ENCODE data around the gene EXO5. TPM values are rescaled to one million over a fixed set of nuclear protein-coding genes. Genes with fewer than 3 reads are reported as not detected.

The EXO5 gene
- total RNA-seq, 1 donor from 2014 or later = 16.4 TPM

DNA sequence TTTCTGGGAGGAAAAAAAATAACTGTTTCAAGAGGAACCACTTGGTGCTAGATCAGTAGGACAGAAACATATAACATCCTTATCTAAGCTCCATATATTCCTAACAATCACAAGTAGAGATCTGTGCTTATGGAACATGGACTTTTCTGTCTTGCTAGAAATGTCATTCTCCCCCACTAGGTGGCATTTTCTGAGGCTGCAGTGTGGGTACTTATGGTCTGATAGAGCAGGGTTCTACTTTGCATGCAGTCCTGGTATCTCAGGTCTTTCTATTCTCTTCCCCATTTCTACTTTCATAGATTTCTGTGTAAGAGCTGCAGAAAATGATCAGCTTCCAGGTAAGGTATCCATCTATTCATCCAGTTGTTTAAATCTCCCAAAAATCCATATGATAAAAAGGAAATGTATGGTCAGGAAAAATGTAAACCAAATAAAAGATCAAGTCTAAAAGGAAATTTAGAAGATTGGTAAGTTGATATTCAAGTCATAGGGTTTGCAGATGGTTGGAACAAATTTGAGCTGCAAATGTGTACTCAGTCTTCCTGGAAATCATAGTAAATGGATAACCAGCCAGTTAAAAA lies 24.4 kb downstream of the EXO5 start:
- peaks cover 19% of the 10 kb centered on the region for H3K4me1 Mint-ChIP-seq (ENCODE audit: low read depth)
- no peak for DNase-seq (ENCODE audit: low spot score, unreplicated experiment)
- H3K4me3 Mint-ChIP-seq (ENCODE audit: low read depth) = peak overlapping the region; percentile 32
- peaks cover 3% of the 10 kb centered on the region for H3K27me3 Mint-ChIP-seq
- peaks cover 4% of the 10 kb centered on the region for H3K36me3 Mint-ChIP-seq (ENCODE audit: insufficient read depth)
- TF ChIP-seq, protein P1, sequence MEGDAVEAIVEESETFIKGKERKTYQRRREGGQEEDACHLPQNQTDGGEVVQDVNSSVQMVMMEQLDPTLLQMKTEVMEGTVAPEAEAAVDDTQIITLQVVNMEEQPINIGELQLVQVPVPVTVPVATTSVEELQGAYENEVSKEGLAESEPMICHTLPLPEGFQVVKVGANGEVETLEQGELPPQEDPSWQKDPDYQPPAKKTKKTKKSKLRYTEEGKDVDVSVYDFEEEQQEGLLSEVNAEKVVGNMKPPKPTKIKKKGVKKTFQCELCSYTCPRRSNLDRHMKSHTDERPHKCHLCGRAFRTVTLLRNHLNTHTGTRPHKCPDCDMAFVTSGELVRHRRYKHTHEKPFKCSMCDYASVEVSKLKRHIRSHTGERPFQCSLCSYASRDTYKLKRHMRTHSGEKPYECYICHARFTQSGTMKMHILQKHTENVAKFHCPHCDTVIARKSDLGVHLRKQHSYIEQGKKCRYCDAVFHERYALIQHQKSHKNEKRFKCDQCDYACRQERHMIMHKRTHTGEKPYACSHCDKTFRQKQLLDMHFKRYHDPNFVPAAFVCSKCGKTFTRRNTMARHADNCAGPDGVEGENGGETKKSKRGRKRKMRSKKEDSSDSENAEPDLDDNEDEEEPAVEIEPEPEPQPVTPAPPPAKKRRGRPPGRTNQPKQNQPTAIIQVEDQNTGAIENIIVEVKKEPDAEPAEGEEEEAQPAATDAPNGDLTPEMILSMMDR (IDR thresholded peaks at IDR 0.05; ENCODE audit: unreplicated experiment) = peak; percentile 66
- no peak overlapping the region for H3K27ac Mint-ChIP-seq
- peaks cover 6% of the 10 kb centered on the region for H3K9me3 Mint-ChIP-seq (ENCODE audit: low read depth)

DNA sequence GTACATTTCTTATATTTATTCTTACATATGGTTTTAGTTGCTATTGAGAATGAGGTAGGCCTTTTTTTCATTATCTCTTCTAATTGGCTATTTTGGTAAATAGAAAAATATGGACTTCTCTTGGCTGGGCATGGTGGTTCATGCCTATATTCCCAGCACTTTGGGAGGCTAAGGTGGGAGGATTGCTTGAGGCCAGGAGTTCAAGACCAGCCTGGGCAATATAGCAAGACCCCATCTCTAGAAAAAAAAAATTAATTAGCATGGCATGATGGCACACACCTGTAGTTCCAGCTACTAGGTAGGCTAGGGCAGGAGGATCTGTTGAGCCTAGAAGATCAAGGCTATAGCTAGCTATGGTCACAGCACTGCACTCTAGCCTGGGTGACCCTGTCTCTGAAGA lies 26.0 kb downstream of the EXO5 start:
- peaks cover 3% of the 10 kb centered on the region for H3K27me3 Mint-ChIP-seq
- H3K4me1 Mint-ChIP-seq (ENCODE audit: low read depth) = peaks cover 19% of the 10 kb centered on the region
- H3K4me3 Mint-ChIP-seq (ENCODE audit: low read depth) = no peak overlapping the region
- DNase-seq (ENCODE audit: low spot score, unreplicated experiment) = no peak
- H3K36me3 Mint-ChIP-seq (ENCODE audit: insufficient read depth) = peaks cover 4% of the 10 kb centered on the region
- H3K9me3 Mint-ChIP-seq (ENCODE audit: low read depth) = peaks cover 6% of the 10 kb centered on the region
- TF ChIP-seq, protein P1 (IDR thresholded peaks at IDR 0.05; ENCODE audit: unreplicated experiment) = no peak
- H3K27ac Mint-ChIP-seq = no peak overlapping the region

DNA sequence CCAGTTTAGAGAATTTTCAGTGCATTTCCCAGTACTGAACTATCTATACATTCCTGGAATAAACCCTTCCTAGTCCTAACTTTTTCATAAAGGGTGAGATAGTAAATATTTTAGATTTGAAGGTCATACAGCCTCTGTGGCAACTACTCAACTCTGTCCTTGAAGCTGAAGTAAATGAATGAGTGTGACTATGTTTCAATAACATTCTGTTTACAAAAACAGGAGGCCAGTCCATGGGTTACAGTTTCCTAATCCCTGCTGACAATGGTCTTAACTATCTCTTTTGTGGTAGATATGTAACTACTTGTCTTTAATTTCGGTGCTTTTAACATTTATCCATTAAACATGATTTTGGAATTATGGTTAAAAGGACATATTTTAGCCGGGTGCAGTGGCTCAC lies 27.2 kb downstream of the EXO5 start:
- DNase-seq (ENCODE audit: low spot score, unreplicated experiment) = no peak
- Mint-ChIP-seq H3K9me3 (ENCODE audit: low read depth) (peaks cover 6% of the 10 kb centered on the region), H3K27ac (no peak overlapping the region), H3K4me3 (ENCODE audit: low read depth) (no peak overlapping the region), H3K4me1 (ENCODE audit: low read depth) (peaks cover 19% of the 10 kb centered on the region), H3K36me3 (ENCODE audit: insufficient read depth) (peaks cover 4% of the 10 kb centered on the region), H3K27me3 (no peaks in the 10 kb centered on the region)
- TF ChIP-seq, protein P1 (IDR thresholded peaks at IDR 0.05; ENCODE audit: unreplicated experiment) = no peak

DNA sequence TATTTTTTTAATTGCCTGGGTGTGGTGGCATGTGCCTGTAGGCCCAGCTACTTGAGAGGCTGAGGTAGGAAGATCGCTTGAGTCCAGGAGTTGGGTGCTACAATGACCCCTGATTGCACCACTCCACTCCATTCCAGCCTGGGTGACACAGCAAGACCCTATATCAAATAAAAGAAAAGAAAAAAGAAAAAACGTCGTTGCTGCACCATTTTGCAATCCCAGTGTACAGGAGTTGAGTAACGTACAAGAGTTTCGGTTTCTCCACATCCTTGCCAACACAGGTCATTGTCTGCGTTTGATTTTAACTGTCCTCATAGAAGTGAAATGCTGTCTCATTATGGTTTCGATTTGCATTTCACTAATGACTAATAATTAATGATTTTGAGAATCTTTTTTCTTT lies 30.8 kb downstream of the EXO5 start:
- TF ChIP-seq, protein P1 (IDR thresholded peaks at IDR 0.05; ENCODE audit: unreplicated experiment) = no peak
- peaks cover 20% of the 10 kb centered on the region for H3K36me3 Mint-ChIP-seq (ENCODE audit: insufficient read depth)
- H3K9me3 Mint-ChIP-seq (ENCODE audit: low read depth) = peaks cover 5% of the 10 kb centered on the region
- H3K4me3 Mint-ChIP-seq (ENCODE audit: low read depth) = no peak overlapping the region
- no peak overlapping the region for H3K27ac Mint-ChIP-seq
- DNase-seq (ENCODE audit: low spot score, unreplicated experiment) = no peak
- no peaks in the 10 kb centered on the region for H3K4me1 Mint-ChIP-seq (ENCODE audit: low read depth)
- no peaks in the 10 kb centered on the region for H3K27me3 Mint-ChIP-seq

DNA sequence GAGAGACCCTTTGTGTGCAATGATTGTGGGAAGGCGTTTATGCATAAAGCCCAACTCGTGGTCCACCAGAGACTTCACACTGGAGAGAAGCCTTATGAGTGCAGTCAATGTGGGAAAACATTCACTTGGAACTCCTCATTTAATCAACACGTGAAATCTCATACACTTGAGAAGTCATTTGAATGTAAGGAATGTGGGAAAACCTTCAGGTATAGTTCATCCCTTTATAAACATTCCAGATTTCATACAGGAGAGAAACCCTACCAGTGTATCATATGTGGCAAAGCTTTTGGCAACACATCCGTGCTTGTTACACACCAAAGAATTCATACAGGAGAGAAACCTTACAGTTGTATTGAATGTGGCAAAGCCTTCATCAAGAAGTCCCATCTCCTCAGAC lies 38.4 kb downstream of the EXO5 start:
- Mint-ChIP-seq H3K4me3 (ENCODE audit: low read depth) (no peak overlapping the region), H3K36me3 (ENCODE audit: insufficient read depth) (peaks cover 45% of the 10 kb centered on the region), H3K27ac (no peak overlapping the region)

More for the DNA sequence above, 38.4 kb downstream of the EXO5 start:
- TF ChIP-seq, protein P1 (IDR thresholded peaks at IDR 0.05; ENCODE audit: unreplicated experiment) = no peak
- peaks cover 24% of the 10 kb centered on the region for H3K9me3 Mint-ChIP-seq (ENCODE audit: low read depth)
- no peaks in the 10 kb centered on the region for H3K4me1 Mint-ChIP-seq (ENCODE audit: low read depth)
- DNase-seq (ENCODE audit: low spot score, unreplicated experiment) = no peak
- H3K27me3 Mint-ChIP-seq = no peaks in the 10 kb centered on the region

Measured in progenitor cell of endocrine pancreas (in vitro differentiated cells).